Inflammatory macrophage treated with lipopolysaccharide for 4 hours (primary cell): Measurements from ENCODE around the gene OR2T27.
A peak's percentile ranks its signal among the peaks of the same experiment; 100 is the strongest.
"Not testable (repeated sequence)": the region's sequence is repeated elsewhere in the genome, so short reads cannot be mapped to it uniquely, and the experiment has no call there.

Experiments
- DNase-seq: peaks from one replicate; pipeline ENCODE4 v3.0.0-alpha.2; 2020

OR2T27 gene

GRCh38 chr1:248639652-248640051 lies 15.7 kb downstream of the OR2T27 start:
- DNase-seq: not testable (repeated sequence)

GRCh38 chr1:248636612-248637011 lies 18.7 kb downstream of the OR2T27 start:
- not testable (repeated sequence) for DNase-seq

- DNase-seq: not testable (repeated sequence)
Observed at GRCh38 chr1:248634991-248635390, 20.3 kb downstream of the OR2T27 start, which contains the start of gene OR2T11. Gene OR2T11, minus strand, starts transcription at chr1:248635091. Its CDS starts 7,963 bp downstream, at chr1:248627128.

- peak; percentile 41 for DNase-seq
Observed at GRCh38 chr1:248631354-248632008, 23.8 kb downstream of the OR2T27 start.

GRCh38 chr1:248630551-248630950 lies 24.8 kb downstream of the OR2T27 start:
- DNase-seq: no peak

- no peak for DNase-seq
Observed at GRCh38 chr1:248627971-248628844, 27.1 kb downstream of the OR2T27 start.

GRCh38 chr1:248625971-248626370 lies 29.4 kb downstream of the OR2T27 start:
- DNase-seq: no peak

GRCh38 chr1:248625166-248625565 lies 30.2 kb downstream of the OR2T27 start:
- no peak for DNase-seq

- DNase-seq: peak; percentile 55
Observed at GRCh38 chr1:248622570-248623001, 32.7 kb downstream of the OR2T27 start.

- DNase-seq: no peak
Observed at GRCh38 chr1:248621770-248622169, 33.6 kb downstream of the OR2T27 start.

GRCh38 chr1:248618878-248619277 lies 36.5 kb downstream of the OR2T27 start:
- peak; percentile 62 for DNase-seq

- no peak for DNase-seq
Observed at GRCh38 chr1:248618119-248618518, 37.2 kb downstream of the OR2T27 start.

- no peak for DNase-seq
Observed at GRCh38 chr1:248613742-248614141, 41.6 kb downstream of the OR2T27 start.

GRCh38 chr1:248611883-248612414 lies 43.4 kb downstream of the OR2T27 start:
- DNase-seq: peak; percentile 12

GRCh38 chr1:248610301-248610700 lies 45.0 kb downstream of the OR2T27 start:
- DNase-seq: no peak
